Adrenal gland (tissue), 12 donors: ENCODE data around the gene BHLHA9. TPM values are rescaled to one million over a fixed set of nuclear protein-coding genes. Genes with fewer than 3 reads are reported as not detected.

Experiments used
- DNase-seq, 7 donors: peaks; one replicate each; pipeline ENCODE4 v3.0.0-alpha.2; 2019 to 2020
- H3K27ac ChIP-seq, 5 donors: fragments of 200-600 bp; sonication (generic) in 4 of 5; 1 replicate in 3 of 5; 2 replicates in 2 of 5; pipeline versions ENCODE4 v1.5.1 to v1.8.0; 2016 to 2020; ENCODE audit warnings: mild to moderate bottlenecking in 1 of 5
- H3K27me3 ChIP-seq: fragments of 200-600 bp; 2 replicates; pipeline ENCODE4 v1.8.0; 2021
- H3K36me3 ChIP-seq, 2 donors: fragments of 200-600 bp; replicated peaks in 1 of 2; 1 replicate in 1 of 2; 2 replicates in 1 of 2; pipeline versions ENCODE4 v1.5.1 to v1.8.0; 2018 to 2022
- H3K4me1 ChIP-seq, 2 donors: fragments of 200-600 bp; replicated peaks in 1 of 2; 1 replicate in 1 of 2; 2 replicates in 1 of 2; pipeline versions ENCODE4 v1.5.1 to v1.8.0; 2018 to 2021
- H3K4me3 ChIP-seq, 4 donors: fragments of 200-600 bp; sonication (generic) in 3 of 4; one replicate each; pipeline ENCODE4 v1.5.1; 2016 to 2018
- H3K9me3 ChIP-seq, 3 donors: fragments of 200-600 bp; sonication (generic) in 1 of 3; replicated peaks in 1 of 3; 1 replicate in 2 of 3; 2 replicates in 1 of 3; pipeline versions ENCODE4 v1.5.1 to v1.8.0; 2016 to 2021
- CTCF ChIP-seq, 6 experiments: fragments of 450-650 bp in 4 of 6; fragments of 200-600 bp in 2 of 6; sonication (generic) in 1 of 6; IDR thresholded peaks; 1 replicate in 5 of 6; 2 replicates in 1 of 6; pipeline versions ENCODE4 v1.5.1 to v1.8.0; 2016 to 2021; ENCODE audit warnings: antibody characterized with exemption in 6 of 6, mild to moderate bottlenecking in 2 of 6, moderate library complexity in 1 of 6
- POLR2A ChIP-seq, 2 donors: fragments of 450-650 bp; IDR thresholded peaks; one replicate each; pipeline ENCODE4 v1.6.1; 2017; ENCODE audit warnings: antibody characterized with exemption in 2 of 2, mild to moderate bottlenecking in 2 of 2, moderate library complexity in 1 of 2
- WGBS, 4 donors: extraction: QIAGEN DNeasy Blood & Tissue Kit in 2 of 4; methylation state at CpG; one replicate each; pipeline versions ENCODE4 v1.1.5 to v1.1.7; 2013 to 2017; 5-methylcytosine and 5-hydroxymethylcytosine counted together
- intact Hi-C, 2 donors: fragments of 100-400 bp; cut with DNase I; formaldehyde crosslinking; loops; one replicate each; pipeline versions ENCODE4 v1.14.1 to v1.15.0; 2022 to 2023
- polyA plus RNA-seq, 3 donors: library from polyadenylated mRNA; stranded (reverse); fragments of 200-250 nt in 2 of 3; fragments of 350-450 nt in 1 of 3; fragmentation: Illumina TruSeq in 1 of 3; extraction: RNeasy Lipid Tissue Mini Kit (QIAGEN cat#74804) in 1 of 3; gene quantifications; one replicate each; pipeline ENCODE4 v1.2.3, GENCODE V29; 2013 to 2014
- total RNA-seq, 9 donors: library from RNA; depleted of rRNA in 4 of 9; stranded (reverse); fragments of >200 nt in 4 of 9; fragments of 120-200 nt in 1 of 9; fragmentation: NEBNext Ultra II Directional in 1 of 9; extraction: Animal tissue kit (Norgen Biotek cat#: 25700) in 1 of 9; gene quantifications; one replicate each; pipeline versions ENCODE4 v1.1.0 to v1.2.4, GENCODE V29; 2013 to 2023
- donor health status: healthy with polysubstance abuse.
- donor health status: Bipolar disorder and iron deficiency.
- donor health status: DM: yes; HTN: yes; CAD: no.
- donor health status: DM: no; HTN: no; CAD: no.
- donor health status: DM: no; HTN: no; CAD: no.
- donor health status: DM: yes; HTN: yes; CAD: no.

Gene BHLHA9
- total and polyA plus RNA-seq, 12 donors = not detected

GRCh38 chr17:1224330-1224729, 45.9 kb upstream of the BHLHA9 start:
- H3K36me3 ChIP-seq = no peaks in the 10 kb centered on the region
- H3K4me3 ChIP-seq = no peak overlapping the region
- H3K27ac ChIP-seq = no peak overlapping the region
- DNase-seq = no peak
- peaks cover 5% of the 10 kb centered on the region in 2 donors for H3K4me1 ChIP-seq
- 77 to 89% (median 83%) methylated on average over 7 of the region's 7 CpGs for WGBS, 4 donors
- TF ChIP-seq POLR2A (IDR thresholded peaks at IDR 0.05) (no peak), CTCF (IDR thresholded peaks at IDR 0.05) (no peak)
- H3K27me3 ChIP-seq = peaks cover 25% of the 10 kb centered on the region
- intact Hi-C loops = no loop called here
- H3K9me3 ChIP-seq = no peaks in the 10 kb centered on the region

GRCh38 chr17:1226308-1226707, 43.9 kb upstream of the BHLHA9 start:
- no peak for DNase-seq
- Histone ChIP-seq H3K4me1 (peaks cover 5 to 14% of the 10 kb centered on the region in 2 donors), H3K36me3 (no peaks in the 10 kb centered on the region), H3K27me3 (peaks cover 36% of the 10 kb centered on the region), H3K27ac (no peak overlapping the region), H3K9me3 (no peaks in the 10 kb centered on the region), H3K4me3 (no peak overlapping the region)
- TF ChIP-seq POLR2A (IDR thresholded peaks at IDR 0.05) = no peak
- no peak for TF ChIP-seq CTCF (IDR thresholded peaks at IDR 0.05)
- intact Hi-C loops = no loop called here
- WGBS, 4 donors = 59 to 73% (median 63%) methylated on average over 2 to 3 of the region's 3 CpGs

GRCh38 chr17:1227365-1227764, 42.9 kb upstream of the BHLHA9 start:
- DNase-seq = no peak

More at GRCh38 chr17:1227365-1227764, 42.9 kb upstream of the BHLHA9 start:
- peak overlapping the region in 1 of 4 donors; percentile 63 for H3K4me3 ChIP-seq
- peaks cover 35% of the 10 kb centered on the region for H3K27me3 ChIP-seq
- H3K36me3 ChIP-seq = no peaks in the 10 kb centered on the region
- no peaks in the 10 kb centered on the region for H3K9me3 ChIP-seq
- WGBS, 4 donors = 63 to 87% (median 79%) methylated on average over 5 of the region's 5 CpGs
- intact Hi-C loops = no loop called here
- no peak overlapping the region for H3K27ac ChIP-seq
- peaks cover 5 to 14% of the 10 kb centered on the region in 2 donors for H3K4me1 ChIP-seq
- no peak for TF ChIP-seq CTCF (IDR thresholded peaks at IDR 0.05)
- no peak for TF ChIP-seq POLR2A (IDR thresholded peaks at IDR 0.05)
